HFFc6 (cell line): Measurements from ENCODE around the gene DNM2. TPM values are rescaled to one million over a fixed set of nuclear protein-coding genes. Genes with fewer than 3 reads are reported as not detected.

Source experiments
- DNase-seq: peaks from one replicate; pipeline ENCODE4 v3.0.0-alpha.2; 2018
- H3K27ac Mint-ChIP-seq: 2 replicates; pipeline ENCODE4 v1.8.0; 2020; ENCODE audit warnings: mild to moderate bottlenecking, mixed read lengths
- H3K27me3 Mint-ChIP-seq: 2 replicates; pipeline ENCODE4 v1.8.0; 2021; ENCODE audit warnings: mild to moderate bottlenecking, moderate library complexity, mixed read lengths; ENCODE audit not compliant: insufficient read depth
- H3K36me3 Mint-ChIP-seq: 2 replicates; pipeline ENCODE4 v1.8.0; 2021; ENCODE audit warnings: low read depth, mixed read lengths
- H3K4me1 Mint-ChIP-seq: 2 replicates; pipeline ENCODE4 v1.8.0; 2020; ENCODE audit warnings: low read depth, mixed read lengths
- H3K4me3 Mint-ChIP-seq: 2 replicates; pipeline ENCODE4 v1.8.0; 2020; ENCODE audit warnings: mild to moderate bottlenecking, moderate library complexity, mixed read lengths
- H3K9me3 Mint-ChIP-seq: 2 replicates; pipeline ENCODE4 v1.8.0; 2020; ENCODE audit warnings: mild to moderate bottlenecking, mixed read lengths
- CTCF ChIP-seq: fragments of 200-600 bp; sonication (generic); IDR thresholded peaks from 2 replicates; pipeline ENCODE4 v1.5.0; 2021; ENCODE audit warnings: antibody characterized with exemption, mild to moderate bottlenecking
- total RNA-seq, 6 experiments: library from RNA; stranded (reverse); fragmentation: NEBNext Ultra II Directional; extraction: Animal tissue kit (Norgen Biotek cat#: 25700); gene quantifications; 2 replicates in 1 of 6; 3 replicates in 5 of 6; pipeline ENCODE4 v1.2.3, GENCODE V29; 2021

Gene DNM2
- total RNA-seq, 6 experiments from 2014 or later = 91.5 to 122 (median 99.5) TPM

- Mint-ChIP-seq H3K36me3 (peaks cover 27% of the 10 kb centered on the region), H3K4me1 (peaks cover 8% of the 10 kb centered on the region), H3K4me3 (no peak overlapping the region), H3K27me3 (no peaks in the 10 kb centered on the region; the same call in none of the 2 replicates), H3K27ac (no peak overlapping the region), H3K9me3 (no peaks in the 10 kb centered on the region)
- TF ChIP-seq CTCF = no peak
- no peak for DNase-seq
Observed at GRCh38 chr19:10773969-10774368, 56.1 kb downstream of the DNM2 start.

- Mint-ChIP-seq H3K27ac (no peak overlapping the region), H3K4me1 (peaks cover 8% of the 10 kb centered on the region), H3K4me3 (no peak overlapping the region), H3K27me3 (no peaks in the 10 kb centered on the region; the same call in 1 of the 2 replicates), H3K9me3 (no peaks in the 10 kb centered on the region), H3K36me3 (peaks cover 27% of the 10 kb centered on the region)
- TF ChIP-seq CTCF = no peak
- no peak for DNase-seq
Observed at GRCh38 chr19:10774893-10775292, 57.0 kb downstream of the DNM2 start.

GRCh38 chr19:10776900-10777650 lies 59.2 kb downstream of the DNM2 start:
- Mint-ChIP-seq H3K9me3 (no peaks in the 10 kb centered on the region), H3K27ac (no peak overlapping the region), H3K4me3 (no peak overlapping the region), H3K27me3 (no peaks in the 10 kb centered on the region; the same call in 1 of the 2 replicates), H3K36me3 (peaks cover 21% of the 10 kb centered on the region), H3K4me1 (peaks cover 7% of the 10 kb centered on the region; the same call in 1 of the 2 replicates)
- DNase-seq = no peak
- no peak for TF ChIP-seq CTCF

GRCh38 chr19:10780368-10780767 lies 62.5 kb downstream of the DNM2 start:
- Mint-ChIP-seq H3K27me3 (peaks cover 3% of the 10 kb centered on the region), H3K9me3 (no peaks in the 10 kb centered on the region), H3K4me1 (peaks cover 7% of the 10 kb centered on the region; the same call in 1 of the 2 replicates), H3K4me3 (no peak overlapping the region), H3K36me3 (peaks cover 31% of the 10 kb centered on the region), H3K27ac (peak overlapping the region; percentile 70)
- DNase-seq = no peak
- TF ChIP-seq CTCF = no peak

GRCh38 chr19:10782795-10783194 lies 64.9 kb downstream of the DNM2 start:
- TF ChIP-seq CTCF = no peak
- no peak for DNase-seq
- Mint-ChIP-seq H3K36me3 (peaks cover 37% of the 10 kb centered on the region), H3K27me3 (peaks cover 7% of the 10 kb centered on the region), H3K9me3 (no peaks in the 10 kb centered on the region), H3K4me1 (peaks cover 7% of the 10 kb centered on the region; the same call in 1 of the 2 replicates), H3K27ac (no peak overlapping the region), H3K4me3 (no peak overlapping the region)
